Measurements from ENCODE around the gene SLMAP. TPM values are rescaled to one million over a fixed set of nuclear protein-coding genes. Genes with fewer than 3 reads are reported as not detected.
"Not testable (repeated sequence)": the region's sequence is repeated elsewhere in the genome, so short reads cannot be mapped to it uniquely, and the experiment has no call there.

The SLMAP gene
- total and polyA plus RNA-seq, 2 donors = 242 to 559 TPM

GRCh38 chr3:57884436-57884835 is 128.3 kb downstream of the SLMAP start:
- not testable (repeated sequence) for H3K4me3 ChIP-seq (ENCODE audit: low read depth, low read length); DNase-seq (ENCODE audit: extremely low spot score); H3K36me3 ChIP-seq (ENCODE audit: insufficient read depth); H3K4me1 ChIP-seq (ENCODE audit: insufficient read depth); H3K27ac ChIP-seq (ENCODE audit: low read depth)
- WGBS = 97% methylated on average over 5 of the region's 5 CpGs

- 46% methylated on average over 6 of the region's 6 CpGs for WGBS
- no peak overlapping the region for H3K27ac ChIP-seq (ENCODE audit: low read depth)
- DNase-seq (ENCODE audit: extremely low spot score) = no peak
- H3K36me3 ChIP-seq (ENCODE audit: insufficient read depth) = no peaks in the 10 kb centered on the region
- no peak overlapping the region for H3K4me3 ChIP-seq (ENCODE audit: low read depth, low read length)
- no peaks in the 10 kb centered on the region for H3K4me1 ChIP-seq (ENCODE audit: insufficient read depth)
These were observed 133.7 kb downstream of the SLMAP start for GRCh38 chr3:57889807-57890206.

- Histone ChIP-seq H3K27ac (ENCODE audit: low read depth) (no peak overlapping the region), H3K36me3 (ENCODE audit: insufficient read depth) (no peaks in the 10 kb centered on the region), H3K4me1 (ENCODE audit: insufficient read depth) (no peaks in the 10 kb centered on the region), H3K4me3 (ENCODE audit: low read depth, low read length) (no peak overlapping the region)
- no peak for DNase-seq (ENCODE audit: extremely low spot score)
- 41% methylated on average over 2 of the region's 2 CpGs for WGBS
These were observed 134.8 kb downstream of the SLMAP start for GRCh38 chr3:57890874-57891273.

DNA sequence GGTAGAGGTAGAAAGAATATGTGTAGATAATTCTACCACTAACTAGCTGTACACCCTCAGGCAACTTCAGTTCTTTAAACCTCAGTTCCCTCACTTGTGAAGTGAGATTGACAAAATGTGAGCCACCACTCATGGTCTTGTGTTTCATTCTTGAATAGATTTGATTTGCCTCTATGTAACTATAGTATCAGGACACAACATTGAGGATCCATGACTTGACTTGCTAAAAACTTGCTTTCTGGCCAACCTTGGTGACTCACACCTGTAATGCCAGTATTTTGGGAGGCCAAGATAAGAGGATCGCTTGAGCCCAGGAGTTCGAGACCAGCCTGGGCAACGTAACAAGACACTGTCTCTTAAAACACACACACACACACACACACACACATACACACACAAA is 136.3 kb downstream of the SLMAP start:
- H3K4me3 ChIP-seq (ENCODE audit: low read depth, low read length) = peak overlapping the region; percentile 22
- no peak for DNase-seq (ENCODE audit: extremely low spot score)
- WGBS = 60% methylated on average over 3 of the region's 3 CpGs
- H3K4me1 ChIP-seq (ENCODE audit: insufficient read depth) = no peaks in the 10 kb centered on the region
- H3K36me3 ChIP-seq (ENCODE audit: insufficient read depth) = peaks cover 2% of the 10 kb centered on the region
- no peak overlapping the region for H3K27ac ChIP-seq (ENCODE audit: low read depth)

- peaks cover 2% of the 10 kb centered on the region for H3K36me3 ChIP-seq (ENCODE audit: insufficient read depth)
- 78% methylated on average over 1 of the region's 1 CpG for WGBS
- no peak overlapping the region for H3K27ac ChIP-seq (ENCODE audit: low read depth)
- H3K4me1 ChIP-seq (ENCODE audit: insufficient read depth) = no peaks in the 10 kb centered on the region
- no peak for DNase-seq (ENCODE audit: extremely low spot score)
- no peak overlapping the region for H3K4me3 ChIP-seq (ENCODE audit: low read depth, low read length)
These were observed 137.0 kb downstream of the SLMAP start for GRCh38 chr3:57893156-57893555.

DNA sequence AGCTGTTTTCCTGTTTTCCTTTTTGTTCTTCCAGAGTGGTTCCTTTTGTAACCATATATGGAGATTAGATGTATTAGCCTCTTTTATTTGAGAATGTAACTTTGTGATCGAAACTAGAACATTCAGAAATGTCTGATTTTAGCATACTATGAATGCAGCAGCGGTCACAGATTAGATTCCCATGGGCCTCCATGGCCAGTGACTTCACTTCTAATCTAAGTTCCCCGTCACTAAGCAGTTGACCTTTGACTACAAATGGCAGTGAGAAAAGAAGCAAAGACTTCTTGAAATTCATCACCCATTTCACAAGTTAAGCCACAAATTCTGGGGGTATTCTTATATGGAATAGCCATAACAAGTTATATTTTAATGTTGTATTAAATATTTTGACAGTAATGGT is 137.6 kb downstream of the SLMAP start:
- no peaks in the 10 kb centered on the region for H3K4me1 ChIP-seq (ENCODE audit: insufficient read depth)
- H3K4me3 ChIP-seq (ENCODE audit: low read depth, low read length) = no peak overlapping the region
- no peak for DNase-seq (ENCODE audit: extremely low spot score)
- whole genome bisulfite sequencing = 63% methylated on average over 3 of the region's 3 CpGs
- no peak overlapping the region for H3K27ac ChIP-seq (ENCODE audit: low read depth)
- peaks cover 2% of the 10 kb centered on the region for H3K36me3 ChIP-seq (ENCODE audit: insufficient read depth)

DNA sequence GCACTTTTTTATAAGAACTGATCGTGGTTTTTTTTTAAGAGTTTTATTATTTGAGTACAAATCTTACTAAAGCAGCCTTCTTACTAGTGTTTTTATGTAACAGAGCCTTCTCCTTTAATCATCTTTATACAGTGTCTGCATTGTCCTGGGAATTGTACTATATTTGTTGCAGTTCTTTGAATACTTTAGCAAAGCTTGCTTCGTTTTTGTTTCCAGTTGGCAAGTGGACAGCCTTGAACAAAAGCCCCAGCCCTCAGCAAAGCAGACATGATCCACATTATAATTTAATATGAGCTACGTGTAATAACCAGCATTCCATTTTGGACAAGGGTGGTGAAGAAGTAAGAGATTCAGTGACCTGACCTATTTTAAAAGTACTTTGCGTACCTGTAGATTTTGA is 139.9 kb downstream of the SLMAP start:
- WGBS = 33% methylated on average over 4 of the region's 4 CpGs
- no peak overlapping the region for H3K4me3 ChIP-seq (ENCODE audit: low read depth, low read length)
- no peak for DNase-seq (ENCODE audit: extremely low spot score)
- H3K36me3 ChIP-seq (ENCODE audit: insufficient read depth) = peaks cover 2% of the 10 kb centered on the region
- H3K27ac ChIP-seq (ENCODE audit: low read depth) = peak overlapping the region; percentile 38
- no peaks in the 10 kb centered on the region for H3K4me1 ChIP-seq (ENCODE audit: insufficient read depth)

DNA sequence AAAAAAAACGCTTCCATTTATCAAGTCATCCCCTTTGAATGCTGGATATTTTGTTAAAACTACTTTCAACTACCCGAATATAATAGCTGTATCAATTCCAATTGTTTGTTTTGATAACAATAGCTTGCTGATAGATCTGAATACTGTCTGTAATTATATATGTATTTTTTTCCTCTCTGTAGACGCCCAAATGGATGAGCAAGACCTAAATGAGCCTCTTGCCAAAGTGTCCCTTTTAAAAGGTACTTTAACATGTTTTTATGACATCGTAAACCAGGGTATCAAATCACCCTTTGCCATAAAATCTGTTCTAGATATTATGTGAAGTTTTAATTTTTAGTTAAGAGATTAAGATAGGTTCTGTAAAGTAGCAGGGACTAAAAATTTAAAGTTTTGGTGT is 140.6 kb downstream of the SLMAP start:
- WGBS = 43% methylated on average over 4 of the region's 4 CpGs
- no peak for DNase-seq (ENCODE audit: extremely low spot score)
- Histone ChIP-seq H3K4me3 (ENCODE audit: low read depth, low read length) (no peak overlapping the region), H3K36me3 (ENCODE audit: insufficient read depth) (peaks cover 2% of the 10 kb centered on the region), H3K27ac (ENCODE audit: low read depth) (no peak overlapping the region), H3K4me1 (ENCODE audit: insufficient read depth) (no peaks in the 10 kb centered on the region)

- Histone ChIP-seq H3K4me1 (ENCODE audit: insufficient read depth) (no peaks in the 10 kb centered on the region), H3K36me3 (ENCODE audit: insufficient read depth) (peaks cover 2% of the 10 kb centered on the region), H3K27ac (ENCODE audit: low read depth) (no peak overlapping the region), H3K4me3 (ENCODE audit: low read depth, low read length) (no peak overlapping the region)
- no peak for DNase-seq (ENCODE audit: extremely low spot score)
- 73% methylated on average over 2 of the region's 2 CpGs for WGBS
These were observed 144.7 kb downstream of the SLMAP start for GRCh38 chr3:57900786-57901185.

DNA sequence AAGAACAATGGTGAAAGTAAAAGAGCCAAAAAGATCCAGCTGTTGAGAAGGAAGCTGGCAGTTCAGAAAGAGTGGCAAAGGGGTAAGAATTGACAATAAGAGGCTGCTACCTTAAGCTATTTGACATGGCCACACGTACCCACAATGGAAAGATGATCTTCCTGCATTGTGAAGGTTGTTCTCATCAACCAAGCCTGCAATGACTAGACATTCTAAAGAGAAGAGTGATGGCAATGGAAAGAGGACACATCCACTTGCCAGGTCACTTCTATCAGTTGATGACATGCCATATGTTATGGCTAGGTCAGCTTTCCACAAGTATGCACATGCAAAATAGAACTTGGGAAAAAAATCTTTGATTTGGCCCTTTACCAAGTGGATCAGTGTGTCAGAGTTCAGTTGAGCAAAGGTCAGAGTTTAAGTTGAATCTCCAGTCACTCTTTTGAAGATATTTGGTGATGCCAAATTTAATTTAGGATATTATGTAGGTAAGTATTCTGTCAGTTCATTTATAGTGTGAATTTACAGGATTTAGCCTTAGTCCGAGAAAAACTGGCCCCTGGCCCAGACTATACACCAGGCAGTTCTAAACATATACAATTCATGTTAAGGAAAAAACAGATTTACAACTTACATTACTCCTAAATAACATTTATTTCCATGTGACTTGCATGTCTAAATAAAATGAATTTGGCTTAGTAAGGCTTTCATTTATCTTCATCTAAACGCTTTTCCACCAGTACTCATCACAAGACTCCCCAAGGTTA is 147.2 kb downstream of the SLMAP start:
- H3K36me3 ChIP-seq (ENCODE audit: insufficient read depth) = no peaks in the 10 kb centered on the region
- H3K27ac ChIP-seq (ENCODE audit: low read depth) = no peak overlapping the region
- no peak for DNase-seq (ENCODE audit: extremely low spot score)

DNA sequence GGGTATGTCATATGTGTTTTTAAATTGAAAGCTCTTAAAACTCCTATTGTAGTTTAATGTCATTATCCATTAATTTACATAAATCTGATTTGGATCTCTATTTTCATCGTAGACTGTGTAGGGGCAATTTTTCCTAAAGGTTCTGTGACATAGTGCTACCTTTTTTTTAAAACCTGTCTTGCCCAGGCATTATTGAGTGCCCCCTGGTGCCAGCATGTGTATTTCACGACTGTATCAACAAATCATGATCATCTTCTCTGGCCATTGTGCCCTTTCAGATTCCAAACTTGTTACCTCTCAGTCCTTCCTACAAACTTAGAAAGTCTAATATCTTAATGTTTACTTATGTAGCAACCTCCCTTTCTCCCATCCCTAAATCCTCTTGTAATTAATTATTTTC is 154.9 kb downstream of the SLMAP start:
- H3K4me1 ChIP-seq (ENCODE audit: insufficient read depth) = no peaks in the 10 kb centered on the region
- no peak for DNase-seq (ENCODE audit: extremely low spot score)
- H3K36me3 ChIP-seq (ENCODE audit: insufficient read depth) = peaks cover 6% of the 10 kb centered on the region
- 64% methylated on average over 2 of the region's 2 CpGs for WGBS
- no peak overlapping the region for H3K4me3 ChIP-seq (ENCODE audit: low read depth, low read length)
- no peak overlapping the region for H3K27ac ChIP-seq (ENCODE audit: low read depth)

More for the DNA sequence above, 147.2 kb downstream of the SLMAP start:
- no peak overlapping the region for H3K4me3 ChIP-seq (ENCODE audit: low read depth, low read length)
- WGBS = 48% methylated on average over 3 of the region's 3 CpGs
- no peaks in the 10 kb centered on the region for H3K4me1 ChIP-seq (ENCODE audit: insufficient read depth)

DNA sequence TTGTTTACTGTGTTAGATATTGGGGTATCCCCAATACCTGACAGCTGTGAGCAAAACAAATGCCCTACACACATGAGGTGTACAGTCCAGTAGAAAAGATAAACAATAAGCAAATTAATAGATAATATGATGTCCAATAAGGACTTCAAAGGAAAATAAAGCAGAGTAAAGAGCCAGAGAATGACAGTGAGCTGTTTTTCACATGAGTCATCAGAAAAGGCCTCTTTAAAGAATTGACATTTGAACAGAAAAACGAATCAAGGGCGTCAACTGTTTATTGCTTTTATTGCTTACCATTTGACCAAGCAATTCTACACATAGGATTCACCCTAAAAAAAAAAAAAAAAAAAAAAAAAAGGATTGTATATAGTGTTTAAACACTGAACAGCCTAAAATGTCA is 155.5 kb downstream of the SLMAP start:
- WGBS = 32% methylated on average over 2 of the region's 2 CpGs
- Histone ChIP-seq H3K4me3 (ENCODE audit: low read depth, low read length) (no peak overlapping the region), H3K27ac (ENCODE audit: low read depth) (no peak overlapping the region), H3K36me3 (ENCODE audit: insufficient read depth) (peaks cover 6% of the 10 kb centered on the region), H3K4me1 (ENCODE audit: insufficient read depth) (no peaks in the 10 kb centered on the region)
- DNase-seq (ENCODE audit: extremely low spot score) = no peak

GRCh38 chr3:57917601-57918000 is 161.5 kb downstream of the SLMAP start:
- DNase-seq (ENCODE audit: extremely low spot score) = peak; percentile 10
- no peaks in the 10 kb centered on the region for H3K4me1 ChIP-seq (ENCODE audit: insufficient read depth)
- H3K36me3 ChIP-seq (ENCODE audit: insufficient read depth) = peaks cover 3% of the 10 kb centered on the region
- peak overlapping the region; percentile 70 for H3K27ac ChIP-seq (ENCODE audit: low read depth)
- WGBS = 19% methylated on average over 1 of the region's 1 CpG
- no peak overlapping the region for H3K4me3 ChIP-seq (ENCODE audit: low read depth, low read length)

DNA sequence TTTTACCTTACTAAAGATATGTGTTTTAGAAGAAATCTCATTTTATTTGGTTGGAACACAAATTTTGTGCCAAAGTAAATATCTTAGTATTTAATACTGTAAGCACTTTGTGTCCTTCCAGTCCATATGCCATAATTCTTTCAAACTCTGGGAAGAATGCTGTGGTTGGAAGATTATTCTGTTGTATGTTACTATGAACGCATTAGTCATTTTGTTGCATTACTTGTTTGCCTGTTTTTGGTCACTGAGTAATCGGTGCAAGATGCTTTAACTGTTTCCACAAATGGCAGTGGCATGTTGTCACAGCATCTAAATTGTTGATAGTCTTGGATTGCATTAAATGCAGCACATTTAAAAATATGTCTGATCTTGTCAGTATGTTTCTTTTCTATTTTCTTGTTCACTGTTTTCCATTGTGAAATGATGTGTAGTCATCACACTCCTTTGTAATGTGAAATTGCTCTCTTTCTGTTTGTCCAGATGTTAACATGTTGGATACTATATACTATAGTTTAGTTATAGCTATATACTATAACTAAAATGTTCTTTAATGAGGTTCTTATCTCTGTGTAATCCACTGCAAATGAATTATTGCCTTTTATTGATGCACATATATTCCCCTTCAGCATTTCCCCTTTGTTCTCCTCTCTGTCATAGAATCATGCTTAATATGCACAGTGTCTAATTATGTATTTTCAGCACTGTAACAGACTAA is 162.2 kb downstream of the SLMAP start:
- 45% methylated on average over 2 of the region's 2 CpGs for WGBS
- H3K27ac ChIP-seq (ENCODE audit: low read depth) = no peak overlapping the region

More for the DNA sequence above, 162.2 kb downstream of the SLMAP start:
- no peak overlapping the region for H3K4me3 ChIP-seq (ENCODE audit: low read depth, low read length)
- H3K36me3 ChIP-seq (ENCODE audit: insufficient read depth) = peaks cover 4% of the 10 kb centered on the region
- no peaks in the 10 kb centered on the region for H3K4me1 ChIP-seq (ENCODE audit: insufficient read depth)
- no peak for DNase-seq (ENCODE audit: extremely low spot score)
